Measurements from ENCODE around the gene OR2V2. TPM values are rescaled to one million over a fixed set of nuclear protein-coding genes. Genes with fewer than 3 reads are reported as not detected.
A peak's percentile ranks its signal among the peaks of the same experiment; 100 is the strongest.
"Not testable (repeated sequence)": the region's sequence is repeated elsewhere in the genome, so short reads cannot be mapped to it uniquely, and the experiment has no call there.

OR2V2 gene
- total RNA-seq, 1 experiment from 2014 or later: not detected

DNA sequence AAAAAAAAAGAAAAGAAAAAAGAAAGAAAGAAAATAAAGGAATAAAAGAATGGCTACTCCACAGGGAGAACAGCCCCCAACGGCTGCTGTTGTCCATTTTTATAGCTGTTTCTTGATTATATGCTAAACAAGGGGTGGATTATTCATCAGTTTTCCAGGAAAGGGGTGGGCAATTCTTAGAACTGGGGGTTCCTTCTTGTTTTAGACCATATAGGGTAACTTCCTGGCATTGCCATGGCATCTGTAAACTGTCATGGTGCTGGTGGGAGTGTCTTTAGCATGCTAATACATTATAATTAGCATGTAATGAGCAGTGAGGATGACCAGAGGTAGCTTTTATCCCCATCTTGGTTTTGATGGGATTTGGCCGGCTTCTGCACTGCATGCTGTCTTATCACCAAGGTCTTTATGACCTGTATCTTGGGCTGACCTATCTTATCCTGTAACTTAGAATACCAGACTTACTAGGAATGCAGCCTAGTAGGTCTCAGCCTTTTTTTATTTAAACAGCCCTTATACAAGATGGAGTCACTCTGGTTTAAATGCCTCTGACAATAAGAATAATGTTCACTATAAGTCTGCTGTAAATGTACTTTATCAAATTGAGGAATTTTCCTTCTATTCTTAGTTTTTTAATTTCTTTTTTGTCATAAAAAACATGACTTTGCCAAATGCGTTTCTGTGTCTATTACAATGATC is 29.0 kb downstream of the OR2V2 start:
- no peak overlapping the region for H3K14ac ChIP-seq (ENCODE audit: insufficient read depth, low read length)
- H3K27ac ChIP-seq (ENCODE audit: insufficient read length, low read depth, low read length): no peak overlapping the region
- H3K23ac ChIP-seq (ENCODE audit: insufficient read length, low read depth, low read length): no peak overlapping the region
- no peak overlapping the region for H2BK5ac ChIP-seq (ENCODE audit: insufficient read length, low read length)
- no peak overlapping the region for H3K4ac ChIP-seq (ENCODE audit: low read depth, low read length)
- Mint-ChIP-seq H3K4me3 (no peak overlapping the region), H3K9me3 (peaks cover 2 to 5% of the 10 kb centered on the region in 2 experiments; a peak in 2 of 5 replicates), H3K36me3 (ENCODE audit: insufficient read depth in 1 of 3, low read depth in 3 of 3) (no peaks in the 10 kb centered on the region; a peak in 1 of 7 replicates), H3K27ac (no peak overlapping the region), H3K27me3 (ENCODE audit: low read depth) (peaks cover 37% of the 10 kb centered on the region), H3K4me1 (peaks cover 5 to 9% of the 10 kb centered on the region in 2 experiments)
- H4K5ac ChIP-seq (ENCODE audit: insufficient read length, low read depth, low read length): no peak overlapping the region
- H3K23me2 ChIP-seq (ENCODE audit: insufficient read length, low read depth, low read length, poor library complexity, severe bottlenecking): no peaks in the 10 kb centered on the region
- H2BK120ac ChIP-seq (ENCODE audit: low read depth, low read length, poor library complexity, severe bottlenecking): no peak overlapping the region
- H4K91ac ChIP-seq (ENCODE audit: insufficient read length, low read depth, low read length): no peak overlapping the region
- H3K9me3 ChIP-seq (ENCODE audit: control insufficient read depth, low read depth, low read length): no peaks in the 10 kb centered on the region
- H2BK20ac ChIP-seq (ENCODE audit: low read depth, low read length, poor library complexity, severe bottlenecking): no peak overlapping the region
- TF ChIP-seq CTCF (conservative IDR thresholded peaks at IDR 0.05): no peak
- no peak overlapping the region for H3K56ac ChIP-seq (ENCODE audit: insufficient read length, low read depth, low read length)
- no peaks in the 10 kb centered on the region for H3K79me1 ChIP-seq (ENCODE audit: insufficient read depth, low read depth, low read length, poor library complexity, severe bottlenecking)
- peaks cover 2% of the 10 kb centered on the region; the same call in 1 of the 2 replicates for H3K27me3 ChIP-seq (ENCODE audit: insufficient read depth, low read length)
- no peaks in the 10 kb centered on the region for H4K20me1 ChIP-seq (ENCODE audit: control insufficient read depth, insufficient read depth, insufficient read length)
- H2AFZ ChIP-seq (ENCODE audit: low read length): no peak overlapping the region
- WGBS (ENCODE audit: extremely low coverage, insufficient read length, low lambda C conversion rate): no CpG with 5 or more reads among the region's 3 CpGs
- no peak overlapping the region for H2BK15ac ChIP-seq (ENCODE audit: low read depth, low read length)
- no peak for DNase-seq
- no peaks in the 10 kb centered on the region for H3K79me2 ChIP-seq (ENCODE audit: insufficient read depth, low read length)
- H3K4me1 ChIP-seq (ENCODE audit: insufficient read depth, low read length): no peaks in the 10 kb centered on the region
- H3K18ac ChIP-seq (ENCODE audit: insufficient read length, low read depth, low read length): no peak overlapping the region
- H3K4me2 ChIP-seq (ENCODE audit: insufficient read depth, insufficient read length, low read length): no peak overlapping the region
- no peak overlapping the region for H4K8ac ChIP-seq (replicated peaks; ENCODE audit: insufficient read length, low read depth, low read length)
- no peak overlapping the region for H2BK12ac ChIP-seq (ENCODE audit: insufficient read length, low read depth, low read length)
- no peak overlapping the region for H2AK5ac ChIP-seq (ENCODE audit: insufficient read length, low read length)
- no peak overlapping the region for H3K9ac ChIP-seq (ENCODE audit: extremely low read depth, insufficient read length, low read length)
- no peak overlapping the region for H3T11ph ChIP-seq (ENCODE audit: low read length)

- H3K4ac ChIP-seq (ENCODE audit: low read depth, low read length); H2BK15ac ChIP-seq (ENCODE audit: low read depth, low read length); H4K5ac ChIP-seq (ENCODE audit: insufficient read length, low read depth, low read length); DNase-seq; H2AFZ ChIP-seq (ENCODE audit: low read length); H3K27ac Mint-ChIP-seq; H3K79me2 ChIP-seq (ENCODE audit: insufficient read depth, low read length); H3K23ac ChIP-seq (ENCODE audit: insufficient read length, low read depth, low read length); H2BK120ac ChIP-seq (ENCODE audit: low read depth, low read length, poor library complexity, severe bottlenecking); H4K20me1 ChIP-seq (ENCODE audit: control insufficient read depth, insufficient read depth, insufficient read length); H3K9me3 Mint-ChIP-seq; H2BK12ac ChIP-seq (ENCODE audit: insufficient read length, low read depth, low read length); H3K14ac ChIP-seq (ENCODE audit: insufficient read depth, low read length); H3K36me3 Mint-ChIP-seq (ENCODE audit: insufficient read depth in 1 of 3, low read depth in 3 of 3); H2BK5ac ChIP-seq (ENCODE audit: insufficient read length, low read length); H2BK20ac ChIP-seq (ENCODE audit: low read depth, low read length, poor library complexity, severe bottlenecking); H3K18ac ChIP-seq (ENCODE audit: insufficient read length, low read depth, low read length); H4K91ac ChIP-seq (ENCODE audit: insufficient read length, low read depth, low read length); H3K27me3 ChIP-seq (ENCODE audit: insufficient read depth, low read length); H3K79me1 ChIP-seq (ENCODE audit: insufficient read depth, low read depth, low read length, poor library complexity, severe bottlenecking); H2AK5ac ChIP-seq (ENCODE audit: insufficient read length, low read length); H3K9me3 ChIP-seq (ENCODE audit: control insufficient read depth, low read depth, low read length); H3K56ac ChIP-seq (ENCODE audit: insufficient read length, low read depth, low read length); H3K4me1 ChIP-seq (ENCODE audit: insufficient read depth, low read length); H3K27ac ChIP-seq (ENCODE audit: insufficient read length, low read depth, low read length); H3K4me2 ChIP-seq (ENCODE audit: insufficient read depth, insufficient read length, low read length); H3T11ph ChIP-seq (ENCODE audit: low read length); H4K8ac ChIP-seq (replicated peaks; ENCODE audit: insufficient read length, low read depth, low read length); H3K9ac ChIP-seq (ENCODE audit: extremely low read depth, insufficient read length, low read length); H3K23me2 ChIP-seq (ENCODE audit: insufficient read length, low read depth, low read length, poor library complexity, severe bottlenecking): not testable (repeated sequence)
- WGBS (ENCODE audit: extremely low coverage, insufficient read length, low lambda C conversion rate): no CpG with 5 or more reads among the region's 14 CpGs
- H3K27me3 Mint-ChIP-seq (ENCODE audit: low read depth): peaks cover 25% of the 10 kb centered on the region
- H3K4me1 Mint-ChIP-seq: peaks cover 11 to 12% of the 10 kb centered on the region in 2 experiments
- 0 out of 5 replicates have a peak overlapping the region, but pooled peaks of 1 of the 2 experiments have one; percentile 29 for H3K4me3 Mint-ChIP-seq
Observed at GRCh38 chr5:181177559-181177958, 30.2 kb downstream of the OR2V2 start.

All from H9 (cell line).